ENCODE measurements around the gene MLLT3.

MLLT3 gene

GRCh38 chr9:20335668-20336332 is 286.5 kb downstream of the MLLT3 start:
- no peak overlapping the region for H3K4me3 ChIP-seq (ENCODE audit: low read depth, low read length)
- TF ChIP-seq CTCF (IDR thresholded peaks at IDR 0.05; ENCODE audit: borderline replicate concordance, insufficient read depth, low read depth, low read length) = no peak

DNA sequence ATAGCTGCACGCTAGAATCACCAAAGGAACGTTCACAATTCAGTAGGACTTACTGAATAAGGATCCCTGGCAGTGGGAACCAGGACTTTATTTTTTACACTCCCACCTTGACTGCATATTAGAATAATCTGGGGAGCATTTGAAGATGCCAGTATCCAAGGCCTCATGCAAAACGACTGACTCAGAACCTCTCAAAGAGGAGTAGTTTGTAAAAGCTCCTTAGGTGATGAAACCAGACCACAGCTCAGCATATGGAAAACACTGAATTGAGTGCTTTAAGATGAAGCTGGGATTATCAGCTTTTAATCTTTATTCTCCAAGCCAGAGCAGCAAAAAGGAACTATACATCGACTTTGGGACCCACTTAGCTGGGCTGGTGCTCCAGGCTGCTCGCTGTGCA is 288.3 kb downstream of the MLLT3 start:
- no peak overlapping the region for H3K4me3 ChIP-seq (ENCODE audit: low read depth, low read length)
- no peak for TF ChIP-seq CTCF (IDR thresholded peaks at IDR 0.05; ENCODE audit: borderline replicate concordance, insufficient read depth, low read depth, low read length)

DNA sequence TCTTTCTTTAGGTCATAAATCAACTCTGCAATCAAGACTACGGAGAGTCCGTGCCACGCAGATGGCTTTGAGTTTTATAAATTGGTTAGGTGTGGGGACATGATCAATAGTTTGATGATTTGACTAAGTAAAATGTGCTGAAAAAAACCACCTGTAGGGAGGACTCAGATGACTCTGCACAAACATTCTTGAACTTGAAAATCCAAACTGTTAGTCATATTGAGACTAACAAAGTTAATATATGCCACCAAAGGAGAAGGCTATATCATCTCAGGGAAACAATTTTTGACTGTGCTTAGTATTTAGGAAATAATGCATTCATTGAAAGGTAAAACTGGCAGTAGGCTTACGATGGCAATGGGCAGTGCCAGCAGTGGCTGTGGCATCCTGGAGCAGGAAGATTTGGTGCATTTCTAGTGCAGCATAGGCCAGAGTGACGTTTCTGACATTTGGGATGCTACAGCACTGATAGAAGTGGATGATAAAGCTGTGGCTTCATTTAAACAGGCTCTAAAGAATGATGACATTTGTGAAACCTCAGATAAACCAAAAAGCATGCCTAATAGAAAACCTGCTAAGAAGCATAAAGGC is 291.1 kb downstream of the MLLT3 start:
- TF ChIP-seq CTCF (IDR thresholded peaks at IDR 0.05; ENCODE audit: borderline replicate concordance, insufficient read depth, low read depth, low read length) = no peak
- no peak overlapping the region for H3K4me3 ChIP-seq (ENCODE audit: low read depth, low read length)

DNA sequence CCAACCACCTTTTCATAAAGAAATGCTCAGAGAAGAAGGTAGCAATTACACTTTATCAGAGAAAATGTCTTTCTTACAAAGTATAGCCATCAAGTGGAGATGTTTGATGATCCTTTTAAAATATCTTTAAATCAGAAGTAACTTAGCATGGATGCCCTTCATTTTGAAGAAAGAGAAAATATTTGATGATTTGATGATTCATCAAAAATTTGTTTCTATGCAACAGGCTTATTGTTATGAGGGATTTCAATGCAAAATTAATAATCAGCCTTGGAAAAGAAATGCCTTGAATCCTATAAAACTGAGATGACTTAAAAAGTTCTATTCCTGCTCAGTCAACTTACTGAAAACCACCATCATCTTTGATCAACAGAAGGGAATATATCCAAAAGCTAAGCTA is 291.6 kb downstream of the MLLT3 start:
- no peak for TF ChIP-seq CTCF (IDR thresholded peaks at IDR 0.05; ENCODE audit: borderline replicate concordance, insufficient read depth, low read depth, low read length)
- H3K4me3 ChIP-seq (ENCODE audit: low read depth, low read length) = no peak overlapping the region

- no peak for TF ChIP-seq CTCF (IDR thresholded peaks at IDR 0.05; ENCODE audit: borderline replicate concordance, insufficient read depth, low read depth, low read length)
- H3K4me3 ChIP-seq (ENCODE audit: low read depth, low read length) = no peak overlapping the region
These were observed 295.8 kb downstream of the MLLT3 start for GRCh38 chr9:20326516-20326915.

- H3K4me3 ChIP-seq (ENCODE audit: low read depth, low read length) = no peak overlapping the region
- no peak for TF ChIP-seq CTCF (IDR thresholded peaks at IDR 0.05; ENCODE audit: borderline replicate concordance, insufficient read depth, low read depth, low read length)
These were observed 297.3 kb downstream of the MLLT3 start for GRCh38 chr9:20325008-20325407.

DNA sequence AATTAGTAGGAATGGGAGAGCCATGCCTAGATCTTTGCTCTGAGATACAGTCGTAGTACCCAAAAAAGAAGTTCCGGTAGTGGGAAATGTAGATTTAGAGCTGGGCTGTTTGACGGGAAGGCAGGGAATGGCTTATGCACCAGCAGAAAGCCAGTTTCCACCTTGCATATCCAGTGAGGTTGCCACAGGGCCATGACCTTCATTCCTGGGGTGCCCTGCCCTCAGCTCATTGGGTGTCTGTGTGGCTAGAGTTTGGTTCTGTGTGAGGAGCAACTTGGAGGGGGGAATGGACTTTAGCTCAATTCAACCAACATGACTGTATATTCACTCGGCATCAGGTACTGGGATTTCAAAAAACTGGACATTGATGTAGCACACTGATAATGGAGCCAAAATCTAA is 300.1 kb downstream of the MLLT3 start:
- TF ChIP-seq CTCF (IDR thresholded peaks at IDR 0.05; ENCODE audit: borderline replicate concordance, insufficient read depth, low read depth, low read length) = no peak
- H3K4me3 ChIP-seq (ENCODE audit: low read depth, low read length) = no peak overlapping the region
